Large intestine (tissue), 3 donors: Measurements from ENCODE around the gene MMP23B. TPM values are rescaled to one million over a fixed set of nuclear protein-coding genes. Genes with fewer than 3 reads are reported as not detected.

ENCODE experiments used
- DNase-seq, 2 donors: peaks; one replicate each; pipeline versions ENCODE4 v3.0.0 to v3.0.0-alpha.2; 2013
- H3K27ac ChIP-seq: one replicate; pipeline ENCODE4 v1.5.1; 2013; ENCODE audit warnings: low read length
- H3K27me3 ChIP-seq: 2 replicates; pipeline ENCODE4 v1.6.1; 2013; ENCODE audit warnings: low read length; ENCODE audit not compliant: control insufficient read depth, insufficient read depth
- H3K36me3 ChIP-seq: 2 replicates; pipeline ENCODE4 v1.6.1; 2013; ENCODE audit warnings: low read length; ENCODE audit not compliant: control insufficient read depth, insufficient read depth
- H3K4me1 ChIP-seq: one replicate; pipeline ENCODE4 v1.6.1; 2013; ENCODE audit warnings: low read length; ENCODE audit not compliant: control insufficient read depth, insufficient read depth
- H3K4me3 ChIP-seq: one replicate; pipeline ENCODE4 v1.5.1; 2013; ENCODE audit warnings: low read length
- H3K9me3 ChIP-seq: one replicate; pipeline ENCODE4 v1.6.1; 2013; ENCODE audit warnings: mild to moderate bottlenecking, low read depth, low read length, moderate library complexity; ENCODE audit not compliant: control insufficient read depth
- WGBS: methylation state at CpG from one replicate; pipeline ENCODE4 v1.1.5; 2013; ENCODE audit warnings: low lambda C conversion rate; ENCODE audit not compliant: insufficient coverage; 5-methylcytosine and 5-hydroxymethylcytosine counted together
- polyA plus RNA-seq: library from polyadenylated mRNA; unstranded; fragments of 120-200 nt; gene quantifications from one replicate; pipeline ENCODE4 v1.2.1, GENCODE V29; 2013

The MMP23B gene
- polyA plus RNA-seq, 1 donor = 10.7 TPM

- WGBS = 20% methylated on average over 1 of the region's 26 CpGs
- peak overlapping the region; percentile 36 for H3K27ac ChIP-seq
- no peaks in the 10 kb centered on the region for H3K27me3 ChIP-seq
- peaks cover 25% of the 10 kb centered on the region for H3K4me1 ChIP-seq
- peak; percentile 42 to 56 for DNase-seq
- H3K4me3 ChIP-seq = no peak overlapping the region
- H3K9me3 ChIP-seq = no peaks in the 10 kb centered on the region
- peaks cover 6% of the 10 kb centered on the region for H3K36me3 ChIP-seq
Observed at GRCh38 chr1:1683104-1683905, 51.3 kb downstream of the MMP23B start.

Other genes starting within 250 kb of the MMP23B start
- 285 TPM for gene CCNL2, start 232.8 kb upstream of the MMP23B start, polyA plus RNA-seq
- gene MRPL20, start 224.9 kb upstream of the MMP23B start, polyA plus RNA-seq = 135 TPM
- 2.6 TPM for gene ANKRD65, start 210.9 kb upstream of the MMP23B start, polyA plus RNA-seq
- 92.3 TPM for gene VWA1, start 196.5 kb upstream of the MMP23B start, polyA plus RNA-seq
- 1.0 TPM for gene ATAD3C, start 182.5 kb upstream of the MMP23B start, polyA plus RNA-seq
- 21.8 TPM for gene ATAD3B, start 160.4 kb upstream of the MMP23B start, polyA plus RNA-seq
- 20.1 TPM for gene ATAD3A, start 120.0 kb upstream of the MMP23B start, polyA plus RNA-seq
- 3.9 TPM for gene TMEM240, start 91.5 kb upstream of the MMP23B start, polyA plus RNA-seq
- gene SSU72, start 57.3 kb upstream of the MMP23B start, polyA plus RNA-seq = 79.4 TPM
- 2.4 TPM for gene FNDC10, start 32.0 kb upstream of the MMP23B start, polyA plus RNA-seq
- gene MIB2, start 16.7 kb upstream of the MMP23B start, polyA plus RNA-seq = 49.8 TPM
- gene CDK11B, start 26.8 kb downstream of the MMP23B start, polyA plus RNA-seq = 27.2 TPM
- gene SLC35E2B, start 60.6 kb downstream of the MMP23B start, polyA plus RNA-seq = 44.3 TPM
- 21.1 TPM for gene CDK11A, start 92.2 kb downstream of the MMP23B start, polyA plus RNA-seq
- 59.8 TPM for gene NADK, start 146.3 kb downstream of the MMP23B start, polyA plus RNA-seq